ENCODE results near the gene FAAP100. TPM values are rescaled to one million over a fixed set of nuclear protein-coding genes. Genes with fewer than 3 reads are reported as not detected.

Gene FAAP100
- total RNA-seq, 1 experiment from 2014 or later, result 34.0 TPM

- H2AFZ ChIP-seq, result no peak overlapping the region
- no TSS peak for BruUV-seq (replicated peaks)
These were observed 31.9 kb downstream of the FAAP100 start for GRCh38 chr17:81520021-81520901.

GRCh38 chr17:81519284-81520020, 32.7 kb downstream of the FAAP100 start:
- CTCF ChIA-PET, result interaction anchor here (0.9 kb wide), 1 partner anchor 19 kb away, joined by 4 read pairs; no protein-coding TSS in a partner anchor
- POLR2A ChIA-PET (ENCODE audit: unreplicated experiment), result interaction anchor here (0.6 to 1.2 kb wide), 6 partner anchors 8 to 206 kb away, joined by 3 to 7 read pairs (median 4); partner anchors contain the start of gene FSCN2
- peak overlapping the region; percentile 65 for H3K4me3 ChIP-seq
- H3K36me3 ChIP-seq (ENCODE audit: low read depth), result no peaks in the 10 kb centered on the region
- peak overlapping the region; percentile 45 for H3K27ac ChIP-seq
- TF ChIP-seq EZH2 (IDR thresholded peaks at IDR 0.05; ENCODE audit: low read depth), result no peak
- TF ChIP-seq, protein P1, sequence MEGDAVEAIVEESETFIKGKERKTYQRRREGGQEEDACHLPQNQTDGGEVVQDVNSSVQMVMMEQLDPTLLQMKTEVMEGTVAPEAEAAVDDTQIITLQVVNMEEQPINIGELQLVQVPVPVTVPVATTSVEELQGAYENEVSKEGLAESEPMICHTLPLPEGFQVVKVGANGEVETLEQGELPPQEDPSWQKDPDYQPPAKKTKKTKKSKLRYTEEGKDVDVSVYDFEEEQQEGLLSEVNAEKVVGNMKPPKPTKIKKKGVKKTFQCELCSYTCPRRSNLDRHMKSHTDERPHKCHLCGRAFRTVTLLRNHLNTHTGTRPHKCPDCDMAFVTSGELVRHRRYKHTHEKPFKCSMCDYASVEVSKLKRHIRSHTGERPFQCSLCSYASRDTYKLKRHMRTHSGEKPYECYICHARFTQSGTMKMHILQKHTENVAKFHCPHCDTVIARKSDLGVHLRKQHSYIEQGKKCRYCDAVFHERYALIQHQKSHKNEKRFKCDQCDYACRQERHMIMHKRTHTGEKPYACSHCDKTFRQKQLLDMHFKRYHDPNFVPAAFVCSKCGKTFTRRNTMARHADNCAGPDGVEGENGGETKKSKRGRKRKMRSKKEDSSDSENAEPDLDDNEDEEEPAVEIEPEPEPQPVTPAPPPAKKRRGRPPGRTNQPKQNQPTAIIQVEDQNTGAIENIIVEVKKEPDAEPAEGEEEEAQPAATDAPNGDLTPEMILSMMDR (conservative IDR thresholded peaks at IDR 0.05), result peak; percentile 64
- peaks cover 18% of the 10 kb centered on the region for H3K79me2 ChIP-seq (ENCODE audit: low read depth)
- H3K9me2 ChIP-seq (ENCODE audit: insufficient read depth), result no peaks in the 10 kb centered on the region
- no peak overlapping the region for H2AFZ ChIP-seq
- H3K9me3 ChIP-seq (ENCODE audit: insufficient read depth, low read depth), result no peaks in the 10 kb centered on the region
- no peaks in the 10 kb centered on the region for H3K27me3 ChIP-seq (ENCODE audit: insufficient read depth, low read depth)
- peaks cover 19% of the 10 kb centered on the region for H3F3A ChIP-seq (ENCODE audit: insufficient read depth, low read depth)
- BruUV-seq (replicated peaks), result no TSS peak
- intact Hi-C loops (cut with micrococcal nuclease; ENCODE audit: unreplicated experiment), result loop anchor here (2.0 kb wide), 2 partner anchors 33 to 57 kb away; partner anchors contain the start of gene FAAP100
- H4K20me1 ChIP-seq (ENCODE audit: insufficient read depth), result no peaks in the 10 kb centered on the region
- H3K4me2 ChIP-seq, result peak overlapping the region; percentile 80
- peaks cover 25% of the 10 kb centered on the region for H3K4me1 ChIP-seq (replicated peaks; ENCODE audit: insufficient read depth)
- peak; percentile 66 to 96 for DNase-seq

More at GRCh38 chr17:81520021-81520901, 31.9 kb downstream of the FAAP100 start:
- H3K36me3 ChIP-seq (ENCODE audit: low read depth), result no peaks in the 10 kb centered on the region
- H3K79me2 ChIP-seq (ENCODE audit: low read depth), result peaks cover 16% of the 10 kb centered on the region
- H3K4me2 ChIP-seq, result peak overlapping the region; percentile 80
- H3K27ac ChIP-seq, result peak overlapping the region; percentile 45; the same call in 1 of the 2 replicates
- H3K9me3 ChIP-seq (ENCODE audit: insufficient read depth, low read depth), result no peaks in the 10 kb centered on the region
- H3K4me1 ChIP-seq (replicated peaks; ENCODE audit: insufficient read depth), result peaks cover 25% of the 10 kb centered on the region
- H3K9me2 ChIP-seq (ENCODE audit: insufficient read depth), result no peaks in the 10 kb centered on the region
- H3F3A ChIP-seq (ENCODE audit: insufficient read depth, low read depth), result peaks cover 14% of the 10 kb centered on the region
- H3K4me3 ChIP-seq, result peak overlapping the region; percentile 65
- CTCF ChIA-PET, result no interaction called here
- DNase-seq, result no peak
- H3K27me3 ChIP-seq (ENCODE audit: insufficient read depth, low read depth), result no peaks in the 10 kb centered on the region
- POLR2A ChIA-PET (ENCODE audit: unreplicated experiment), result no interaction called here
- H4K20me1 ChIP-seq (ENCODE audit: insufficient read depth), result no peaks in the 10 kb centered on the region
- no peak for TF ChIP-seq EZH2 (IDR thresholded peaks at IDR 0.05; ENCODE audit: low read depth)
- TF ChIP-seq, protein P1 (conservative IDR thresholded peaks at IDR 0.05), result no peak
- intact Hi-C loops (cut with micrococcal nuclease; ENCODE audit: unreplicated experiment), result no loop called here

DNA sequence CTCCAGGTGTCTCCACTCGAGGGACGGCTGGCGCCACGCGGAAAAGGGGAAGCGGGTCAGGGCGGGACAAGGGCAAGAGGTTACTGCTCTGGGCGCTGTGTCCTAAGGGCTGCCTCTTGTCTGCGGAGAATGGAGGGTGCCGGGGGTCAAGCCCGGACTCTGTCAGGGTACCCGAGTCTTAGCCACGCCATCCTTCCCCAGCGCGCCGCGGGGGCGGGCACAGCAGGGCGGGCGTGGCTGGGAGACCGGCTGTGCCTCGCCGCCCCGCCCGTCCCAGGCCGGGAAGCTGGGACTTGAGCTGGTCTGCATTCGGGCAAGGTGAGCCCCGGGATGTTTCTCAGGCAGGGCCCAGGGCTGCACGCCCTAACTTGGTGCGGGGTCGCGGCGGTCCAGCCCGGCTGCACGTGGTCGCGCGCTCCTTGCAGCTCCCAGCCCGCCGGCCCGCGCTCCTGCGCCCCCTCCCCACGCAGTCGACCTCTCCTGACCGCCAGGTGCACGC, 33.3 kb downstream of the FAAP100 start:
- Histone ChIP-seq H3K4me2 (peak overlapping the region; percentile 80), H3K4me1 (replicated peaks; ENCODE audit: insufficient read depth) (peaks cover 25% of the 10 kb centered on the region), H3K36me3 (ENCODE audit: low read depth) (no peaks in the 10 kb centered on the region), H3F3A (ENCODE audit: insufficient read depth, low read depth) (peaks cover 23% of the 10 kb centered on the region), H3K4me3 (peak overlapping the region; percentile 65; the same call in 1 of the 2 replicates), H3K9me2 (ENCODE audit: insufficient read depth) (no peaks in the 10 kb centered on the region), H2AFZ (no peak overlapping the region), H3K9me3 (ENCODE audit: insufficient read depth, low read depth) (no peaks in the 10 kb centered on the region), H3K27me3 (ENCODE audit: insufficient read depth, low read depth) (no peaks in the 10 kb centered on the region), H3K27ac (peak overlapping the region; percentile 26; the same call in 1 of the 2 replicates), H4K20me1 (ENCODE audit: insufficient read depth) (no peaks in the 10 kb centered on the region), H3K79me2 (ENCODE audit: low read depth) (peaks cover 20% of the 10 kb centered on the region)
- no TSS peak for BruUV-seq (replicated peaks)
- POLR2A ChIA-PET (ENCODE audit: unreplicated experiment), result interaction anchor here (0.5 to 1.2 kb wide), 10 partner anchors 9 to 394 kb away, joined by 3 to 27 read pairs (median 4); partner anchors contain the start of gene FSCN2
- DNase-seq, result peak in 1 of 2 experiments; percentile 78
- no peak for TF ChIP-seq EZH2 (IDR thresholded peaks at IDR 0.05; ENCODE audit: low read depth)
- TF ChIP-seq, protein P1 (conservative IDR thresholded peaks at IDR 0.05), result no peak
- CTCF ChIA-PET, result interaction anchor here (0.9 kb wide), 1 partner anchor 19 kb away, joined by 4 read pairs; no protein-coding TSS in a partner anchor
- intact Hi-C loops (cut with micrococcal nuclease; ENCODE audit: unreplicated experiment), result loop anchor here (1.0 to 2.0 kb wide), 3 partner anchors 34 to 82 kb away; partner anchors contain the start of gene FAAP100
